ENCODE measurements around the gene PADI3. TPM values are rescaled to one million over a fixed set of nuclear protein-coding genes. Genes with fewer than 3 reads are reported as not detected.

PADI3 gene
- total RNA-seq, 4 donors from 2014 or later = not detected

GRCh38 chr1:17273096-17273495 is 24.2 kb downstream of the PADI3 start:
- in situ Hi-C loops (cut with MboI; ENCODE audit: low pct_ligation_motif_present in 1 of 4, low pct_unique_long_range_greater_than_20kb in 1 of 4, low sequenced_read_pairs in 3 of 4) = no loop called here
- intact Hi-C loops (cut with DNase I; ENCODE audit: low total_unique reads) = no loop called here
- peak overlapping the region in 1 of 4 donors; percentile 14 for H3K27ac ChIP-seq
- H3K36me3 ChIP-seq = no peaks in the 10 kb centered on the region
- H3K27me3 ChIP-seq = peaks cover 12% of the 10 kb centered on the region
- H3K9me3 ChIP-seq = no peaks in the 10 kb centered on the region
- 69 to 79% methylated on average over 3 to 13 of the region's 13 CpGs for WGBS, 2 donors (ENCODE audit: low coverage in 1 of 2)
- no peak overlapping the region for H3K4me3 ChIP-seq
- TF ChIP-seq, protein P1, sequence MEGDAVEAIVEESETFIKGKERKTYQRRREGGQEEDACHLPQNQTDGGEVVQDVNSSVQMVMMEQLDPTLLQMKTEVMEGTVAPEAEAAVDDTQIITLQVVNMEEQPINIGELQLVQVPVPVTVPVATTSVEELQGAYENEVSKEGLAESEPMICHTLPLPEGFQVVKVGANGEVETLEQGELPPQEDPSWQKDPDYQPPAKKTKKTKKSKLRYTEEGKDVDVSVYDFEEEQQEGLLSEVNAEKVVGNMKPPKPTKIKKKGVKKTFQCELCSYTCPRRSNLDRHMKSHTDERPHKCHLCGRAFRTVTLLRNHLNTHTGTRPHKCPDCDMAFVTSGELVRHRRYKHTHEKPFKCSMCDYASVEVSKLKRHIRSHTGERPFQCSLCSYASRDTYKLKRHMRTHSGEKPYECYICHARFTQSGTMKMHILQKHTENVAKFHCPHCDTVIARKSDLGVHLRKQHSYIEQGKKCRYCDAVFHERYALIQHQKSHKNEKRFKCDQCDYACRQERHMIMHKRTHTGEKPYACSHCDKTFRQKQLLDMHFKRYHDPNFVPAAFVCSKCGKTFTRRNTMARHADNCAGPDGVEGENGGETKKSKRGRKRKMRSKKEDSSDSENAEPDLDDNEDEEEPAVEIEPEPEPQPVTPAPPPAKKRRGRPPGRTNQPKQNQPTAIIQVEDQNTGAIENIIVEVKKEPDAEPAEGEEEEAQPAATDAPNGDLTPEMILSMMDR (IDR thresholded peaks at IDR 0.05) = no peak
- no peak for TF ChIP-seq POLR2A (IDR thresholded peaks at IDR 0.05)
- no peak for TF ChIP-seq POLR2AphosphoS5 (IDR thresholded peaks at IDR 0.05)
- no peak for TF ChIP-seq EP300 (IDR thresholded peaks at IDR 0.05; ENCODE audit: low read depth)
- peaks cover 0 to 9% (median 0%) of the 10 kb centered on the region in 4 donors for H3K4me1 ChIP-seq
- DNase-seq = no peak

- WGBS, 2 donors (ENCODE audit: low coverage in 1 of 2) = 55 to 80% methylated on average over 1 to 15 of the region's 15 CpGs
- H3K27me3 ChIP-seq = peaks cover 12% of the 10 kb centered on the region
- peaks cover 0 to 9% (median 0%) of the 10 kb centered on the region in 4 donors for H3K4me1 ChIP-seq
- no peaks in the 10 kb centered on the region for H3K9me3 ChIP-seq
- DNase-seq = peak; percentile 74
- intact Hi-C loops (cut with DNase I; ENCODE audit: low total_unique reads) (no loop called here), in situ Hi-C loops (cut with MboI; ENCODE audit: low pct_ligation_motif_present in 1 of 4, low pct_unique_long_range_greater_than_20kb in 1 of 4, low sequenced_read_pairs in 3 of 4) (no loop called here)
- H3K27ac ChIP-seq = no peak overlapping the region
- TF ChIP-seq POLR2AphosphoS5 (IDR thresholded peaks at IDR 0.05) (no peak), POLR2A (IDR thresholded peaks at IDR 0.05) (no peak), EP300 (IDR thresholded peaks at IDR 0.05; ENCODE audit: low read depth) (no peak)
- TF ChIP-seq, protein P1 (IDR thresholded peaks at IDR 0.05) = peak; percentile 45 to 71 (median 65)
- H3K4me3 ChIP-seq = no peak overlapping the region
- H3K36me3 ChIP-seq = no peaks in the 10 kb centered on the region
These were observed 25.6 kb downstream of the PADI3 start for GRCh38 chr1:17274186-17275170.

GRCh38 chr1:17276568-17276967 is 27.7 kb downstream of the PADI3 start:
- no peak overlapping the region for H3K4me3 ChIP-seq
- WGBS, 2 donors (ENCODE audit: low coverage in 1 of 2) = 40% methylated on average over 11 of the region's 11 CpGs; no CpG with 5 or more reads in 1 of the 2 donors
- no peak overlapping the region for H3K27ac ChIP-seq
- peaks cover 0 to 9% (median 0%) of the 10 kb centered on the region in 4 donors for H3K4me1 ChIP-seq
- H3K36me3 ChIP-seq = no peaks in the 10 kb centered on the region
- intact Hi-C loops (cut with DNase I; ENCODE audit: low total_unique reads) = no loop called here
- H3K27me3 ChIP-seq = peaks cover 12% of the 10 kb centered on the region
- DNase-seq = no peak
- no peak for TF ChIP-seq POLR2A (IDR thresholded peaks at IDR 0.05)
- no peak for TF ChIP-seq POLR2AphosphoS5 (IDR thresholded peaks at IDR 0.05)
- TF ChIP-seq, protein P1 (IDR thresholded peaks at IDR 0.05) = no peak
- no peak for TF ChIP-seq EP300 (IDR thresholded peaks at IDR 0.05; ENCODE audit: low read depth)
- in situ Hi-C loops (cut with MboI; ENCODE audit: low pct_ligation_motif_present in 1 of 4, low pct_unique_long_range_greater_than_20kb in 1 of 4, low sequenced_read_pairs in 3 of 4) = no loop called here
- no peaks in the 10 kb centered on the region for H3K9me3 ChIP-seq

- no peak for DNase-seq
- intact Hi-C loops (cut with DNase I; ENCODE audit: low total_unique reads) (no loop called here), in situ Hi-C loops (cut with MboI; ENCODE audit: low pct_ligation_motif_present in 1 of 4, low pct_unique_long_range_greater_than_20kb in 1 of 4, low sequenced_read_pairs in 3 of 4) (no loop called here)
- H3K4me1 ChIP-seq = peaks cover 0 to 6% (median 0%) of the 10 kb centered on the region in 4 donors
- WGBS, 2 donors (ENCODE audit: low coverage in 1 of 2) = 74% methylated on average over 8 of the region's 8 CpGs; no CpG with 5 or more reads in 1 of the 2 donors
- no peak for TF ChIP-seq POLR2AphosphoS5 (IDR thresholded peaks at IDR 0.05)
- TF ChIP-seq, protein P1 (IDR thresholded peaks at IDR 0.05) = no peak
- no peak overlapping the region for H3K4me3 ChIP-seq
- no peak overlapping the region for H3K27ac ChIP-seq
- no peaks in the 10 kb centered on the region for H3K9me3 ChIP-seq
- peaks cover 17% of the 10 kb centered on the region for H3K27me3 ChIP-seq
- H3K36me3 ChIP-seq = no peaks in the 10 kb centered on the region
These were observed 28.7 kb downstream of the PADI3 start for GRCh38 chr1:17277511-17278159.
